Testis (tissue), 2 donors: ENCODE results near the gene SYNPO.

ENCODE experiments used
- POLR2A ChIP-seq: fragments of 450-650 bp; IDR thresholded peaks from one replicate; pipeline ENCODE4 v1.6.1; 2017; ENCODE audit warnings: antibody characterized with exemption, mild to moderate bottlenecking, moderate library complexity
- TF ChIP-seq, protein P1 (sequence below), 3 experiments: fragments of 450-650 bp in 2 of 3; fragments of 200-600 bp in 1 of 3; sonication (generic) in 1 of 3; IDR thresholded peaks; one replicate each; pipeline ENCODE4 v1.5.1; 2016 to 2019; ENCODE audit warnings: antibody characterized with exemption in 3 of 3, mild to moderate bottlenecking in 2 of 3, moderate library complexity in 1 of 3

DNA sequence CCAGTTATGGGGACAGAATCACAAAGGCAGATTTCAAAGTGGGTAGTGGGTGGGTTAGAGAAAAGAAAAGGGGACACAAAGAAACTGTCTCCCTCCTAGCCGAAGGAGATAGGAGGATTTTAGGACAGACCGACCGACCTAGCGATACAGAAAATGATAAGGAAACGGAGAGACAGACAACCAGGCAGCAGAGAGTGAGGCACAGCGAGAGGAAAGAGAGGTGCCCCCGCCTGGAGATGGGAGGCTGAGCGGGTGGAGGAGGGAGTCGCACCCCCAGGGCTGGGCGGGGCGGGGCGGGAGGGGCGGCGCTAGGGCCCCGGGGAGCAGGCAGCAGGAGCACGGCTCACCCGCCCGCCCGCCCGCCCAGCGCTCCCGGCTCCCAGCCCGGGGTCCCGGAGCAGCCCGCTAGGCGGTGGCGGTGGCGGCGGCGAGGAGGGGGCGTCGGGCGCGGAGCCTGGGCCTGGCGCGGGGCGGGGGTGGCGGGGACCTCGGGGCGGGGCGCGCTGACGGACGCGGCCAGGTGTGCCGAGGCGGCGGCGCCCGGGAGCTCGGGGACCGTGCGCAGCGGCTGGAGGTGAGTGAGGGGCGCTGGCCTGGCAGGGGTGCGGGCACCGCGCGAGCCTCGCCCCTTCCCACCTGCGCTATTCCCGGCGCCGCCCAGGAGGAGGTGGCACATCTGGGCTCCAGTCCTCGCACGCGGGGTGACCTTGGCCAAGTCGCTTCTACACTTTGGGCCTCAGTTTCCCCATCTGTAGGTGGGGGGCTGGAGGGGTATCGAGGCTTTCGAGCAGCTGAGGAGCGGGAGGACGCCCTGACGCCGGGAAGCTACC is 15.9 kb upstream of the SYNPO start:
- TF ChIP-seq, protein P1, sequence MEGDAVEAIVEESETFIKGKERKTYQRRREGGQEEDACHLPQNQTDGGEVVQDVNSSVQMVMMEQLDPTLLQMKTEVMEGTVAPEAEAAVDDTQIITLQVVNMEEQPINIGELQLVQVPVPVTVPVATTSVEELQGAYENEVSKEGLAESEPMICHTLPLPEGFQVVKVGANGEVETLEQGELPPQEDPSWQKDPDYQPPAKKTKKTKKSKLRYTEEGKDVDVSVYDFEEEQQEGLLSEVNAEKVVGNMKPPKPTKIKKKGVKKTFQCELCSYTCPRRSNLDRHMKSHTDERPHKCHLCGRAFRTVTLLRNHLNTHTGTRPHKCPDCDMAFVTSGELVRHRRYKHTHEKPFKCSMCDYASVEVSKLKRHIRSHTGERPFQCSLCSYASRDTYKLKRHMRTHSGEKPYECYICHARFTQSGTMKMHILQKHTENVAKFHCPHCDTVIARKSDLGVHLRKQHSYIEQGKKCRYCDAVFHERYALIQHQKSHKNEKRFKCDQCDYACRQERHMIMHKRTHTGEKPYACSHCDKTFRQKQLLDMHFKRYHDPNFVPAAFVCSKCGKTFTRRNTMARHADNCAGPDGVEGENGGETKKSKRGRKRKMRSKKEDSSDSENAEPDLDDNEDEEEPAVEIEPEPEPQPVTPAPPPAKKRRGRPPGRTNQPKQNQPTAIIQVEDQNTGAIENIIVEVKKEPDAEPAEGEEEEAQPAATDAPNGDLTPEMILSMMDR (IDR thresholded peaks at IDR 0.05), result no peak
- no peak for TF ChIP-seq POLR2A
